GM19372 (cell line): ENCODE measurements around the gene CBLL1.

ENCODE experiments used
- ATAC-seq: cut with Tn5 transposase; IDR thresholded peaks from one replicate; pipeline ENCODE4 v1.9.1; 2021; ENCODE audit warnings: mild to moderate bottlenecking, low read depth, moderate library complexity; ENCODE audit not compliant: unreplicated experiment

The CBLL1 gene

GRCh38 chr7:107809179-107809578, 65.2 kb downstream of the CBLL1 start:
- no peak for ATAC-seq

GRCh38 chr7:107810626-107811025, 66.7 kb downstream of the CBLL1 start:
- ATAC-seq = no peak
